ENCODE results near the gene JADE2.

DNA sequence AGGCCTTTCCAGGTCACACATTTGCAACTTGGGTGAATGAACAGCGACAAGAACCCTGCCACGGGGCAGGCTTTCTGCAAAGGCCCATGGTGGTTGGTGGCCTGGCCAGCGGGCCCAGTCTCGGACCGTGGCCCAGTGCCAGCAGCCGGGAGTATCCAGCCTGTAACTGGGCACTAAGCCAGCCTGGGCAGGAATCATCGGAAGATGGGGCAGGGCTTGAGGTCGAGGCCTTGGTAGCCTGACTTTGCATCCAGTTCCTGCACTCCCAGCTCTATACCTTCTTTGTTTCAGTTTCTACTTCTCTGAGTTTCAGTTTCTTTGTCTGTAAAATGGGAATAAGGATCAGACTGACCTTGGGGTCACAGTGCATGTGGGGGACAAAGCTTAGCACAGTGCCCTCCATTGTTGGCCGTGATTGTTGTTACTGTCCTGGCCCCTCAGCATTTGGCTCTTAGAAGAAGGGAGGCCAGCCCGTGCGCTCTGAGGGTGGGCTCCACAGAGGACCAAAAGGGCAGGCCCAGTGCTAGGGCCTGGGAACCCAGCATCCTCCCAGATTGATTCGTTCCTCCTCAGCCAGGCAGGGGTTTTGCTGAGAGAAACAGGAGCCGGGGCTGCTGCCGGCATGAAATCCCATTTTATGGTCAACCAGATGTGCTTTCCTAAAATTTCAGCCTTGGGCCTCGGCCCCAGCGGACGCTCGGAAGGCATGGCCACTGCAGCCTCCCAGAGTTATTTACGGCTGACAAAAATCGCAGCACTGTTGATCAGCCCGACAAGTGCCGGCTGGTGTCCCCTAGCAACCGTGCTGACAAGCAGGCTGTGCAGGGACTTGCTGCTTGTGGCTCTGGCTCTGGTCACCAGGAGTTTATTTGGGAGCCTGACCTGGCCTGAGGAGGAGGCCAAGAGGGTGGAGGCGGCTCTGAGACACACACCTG is 43.6 kb downstream of the JADE2 start:
- TF ChIP-seq SP1 (IDR thresholded peaks at IDR 0.05) (no peak), BHLHE40 (IDR thresholded peaks at IDR 0.05; ENCODE audit: borderline replicate concordance) (no peak), SUZ12 (IDR thresholded peaks at IDR 0.05) (no peak)
- TF ChIP-seq, protein P1, sequence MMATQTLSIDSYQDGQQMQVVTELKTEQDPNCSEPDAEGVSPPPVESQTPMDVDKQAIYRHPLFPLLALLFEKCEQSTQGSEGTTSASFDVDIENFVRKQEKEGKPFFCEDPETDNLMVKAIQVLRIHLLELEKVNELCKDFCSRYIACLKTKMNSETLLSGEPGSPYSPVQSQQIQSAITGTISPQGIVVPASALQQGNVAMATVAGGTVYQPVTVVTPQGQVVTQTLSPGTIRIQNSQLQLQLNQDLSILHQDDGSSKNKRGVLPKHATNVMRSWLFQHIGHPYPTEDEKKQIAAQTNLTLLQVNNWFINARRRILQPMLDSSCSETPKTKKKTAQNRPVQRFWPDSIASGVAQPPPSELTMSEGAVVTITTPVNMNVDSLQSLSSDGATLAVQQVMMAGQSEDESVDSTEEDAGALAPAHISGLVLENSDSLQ (IDR thresholded peaks at IDR 0.05) = no peak

Measured in HEK293T (cell line).